ENCODE results near the gene FARP1.

- TF ChIP-seq CEBPB (IDR thresholded peaks at IDR 0.05) (no peak), TAF1 (IDR thresholded peaks at IDR 0.05; ENCODE audit: low read depth) (no peak), MAX (IDR thresholded peaks at IDR 0.05) (no peak), ZBTB7A (IDR thresholded peaks at IDR 0.05; ENCODE audit: low read depth) (no peak), TEAD4 (IDR thresholded peaks at IDR 0.05) (no peak), EP300 (IDR thresholded peaks at IDR 0.05; ENCODE audit: borderline replicate concordance) (no peak), REST (IDR thresholded peaks at IDR 0.05; ENCODE audit: low read depth) (no peak), RAD21 (IDR thresholded peaks at IDR 0.05; ENCODE audit: low read depth) (no peak), CREB1 (IDR thresholded peaks at IDR 0.05; ENCODE audit: low read depth) (no peak)
Measured at GRCh38 chr13:98291658-98292057, 148.8 kb downstream of the FARP1 start.
